ENCODE results near the gene FKBP5.
"Not testable (repeated sequence)": the region's sequence is repeated elsewhere in the genome, so short reads cannot be mapped to it uniquely, and the experiment has no call there.

FKBP5 gene

GRCh38 chr6:35691027-35691824, 2.5 kb upstream of the FKBP5 start:
- peak; percentile 95 for DNase-seq (ENCODE audit: low read depth)
- H3K4me3 ChIP-seq (replicated peaks; ENCODE audit: low read depth, low read length) = no peak overlapping the region
- TF ChIP-seq CTCF (IDR thresholded peaks at IDR 0.05; ENCODE audit: low read length, missing control alignments) = no peak

GRCh38 chr6:35690484-35690883, 1.8 kb upstream of the FKBP5 start:
- H3K4me3 ChIP-seq (replicated peaks; ENCODE audit: low read depth, low read length) = no peak overlapping the region
- no peak for DNase-seq (ENCODE audit: low read depth)
- TF ChIP-seq CTCF (IDR thresholded peaks at IDR 0.05; ENCODE audit: low read length, missing control alignments) = no peak

- not testable (repeated sequence) for H3K4me3 ChIP-seq (replicated peaks; ENCODE audit: low read depth, low read length); DNase-seq (ENCODE audit: low read depth)
These were observed 1.3 kb upstream of the FKBP5 start for GRCh38 chr6:35690006-35690405.

- H3K4me3 ChIP-seq (replicated peaks; ENCODE audit: low read depth, low read length) = peak overlapping the region; percentile 84
- DNase-seq (ENCODE audit: low read depth) = peak; percentile 48
- TF ChIP-seq CTCF (IDR thresholded peaks at IDR 0.05; ENCODE audit: low read length, missing control alignments) = no peak
These were observed 784 bp downstream of the FKBP5 start for GRCh38 chr6:35687658-35688604.

GRCh38 chr6:35686873-35687555, 1.7 kb downstream of the FKBP5 start:
- no peak for DNase-seq (ENCODE audit: low read depth)
- no peak for TF ChIP-seq CTCF (IDR thresholded peaks at IDR 0.05; ENCODE audit: low read length, missing control alignments)
- H3K4me3 ChIP-seq (replicated peaks; ENCODE audit: low read depth, low read length) = peak overlapping the region; percentile 84

- DNase-seq (ENCODE audit: low read depth) = no peak
- no peak for TF ChIP-seq CTCF (IDR thresholded peaks at IDR 0.05; ENCODE audit: low read length, missing control alignments)
- peak overlapping the region; percentile 84 for H3K4me3 ChIP-seq (replicated peaks; ENCODE audit: low read depth, low read length)
These were observed 2.3 kb downstream of the FKBP5 start for GRCh38 chr6:35686436-35686835.

GRCh38 chr6:35683267-35683666, 5.4 kb downstream of the FKBP5 start:
- DNase-seq (ENCODE audit: low read depth) = no peak
- no peak for TF ChIP-seq CTCF (IDR thresholded peaks at IDR 0.05; ENCODE audit: low read length, missing control alignments)
- no peak overlapping the region for H3K4me3 ChIP-seq (replicated peaks; ENCODE audit: low read depth, low read length)
